GM18868 (cell line): ENCODE data around the gene LSM6.
A peak's percentile ranks its signal among the peaks of the same experiment; 100 is the strongest.

ENCODE experiments used
- ATAC-seq: cut with Tn5 transposase; IDR thresholded peaks from one replicate; pipeline ENCODE4 v1.9.1; 2021; ENCODE audit warnings: mild to moderate bottlenecking, moderate library complexity; ENCODE audit not compliant: unreplicated experiment

LSM6 gene

GRCh38 chr4:146175541-146176453 lies at the start of gene LSM6:
Gene LSM6, plus strand, starts transcription at chr4:146175718. Its CDS starts 7,204 bp downstream, at chr4:146182922.
- peak; percentile 96 for ATAC-seq

- peak; percentile 100 for ATAC-seq
These were observed 43.1 kb upstream of the LSM6 start for GRCh38 chr4:146132445-146132844.

GRCh38 chr4:146134761-146135445 lies 40.6 kb upstream of the LSM6 start:
- no peak for ATAC-seq

GRCh38 chr4:146135941-146136340 lies 39.6 kb upstream of the LSM6 start:
- ATAC-seq = no peak

- ATAC-seq = no peak
These were observed 32.8 kb upstream of the LSM6 start for GRCh38 chr4:146142768-146143167.

GRCh38 chr4:146143888-146144287 lies 31.6 kb upstream of the LSM6 start:
- no peak for ATAC-seq

GRCh38 chr4:146146918-146147317 lies 28.6 kb upstream of the LSM6 start:
- no peak for ATAC-seq

GRCh38 chr4:146148021-146148420 lies 27.5 kb upstream of the LSM6 start:
- no peak for ATAC-seq

- ATAC-seq = no peak
These were observed 21.5 kb upstream of the LSM6 start for GRCh38 chr4:146154057-146154456.

GRCh38 chr4:146155152-146155724 lies 20.3 kb upstream of the LSM6 start:
- peak; percentile 45 for ATAC-seq

GRCh38 chr4:146158036-146158745 lies 17.3 kb upstream of the LSM6 start:
- no peak for ATAC-seq

- ATAC-seq = peak; percentile 83
These were observed 16.0 kb upstream of the LSM6 start for GRCh38 chr4:146159384-146160058.

GRCh38 chr4:146161243-146161642 lies 14.3 kb upstream of the LSM6 start:
- no peak for ATAC-seq

GRCh38 chr4:146165221-146165620 lies 10.3 kb upstream of the LSM6 start:
- no peak for ATAC-seq

GRCh38 chr4:146165840-146166239 lies 9.7 kb upstream of the LSM6 start:
- no peak for ATAC-seq

GRCh38 chr4:146170149-146170548 lies 5.4 kb upstream of the LSM6 start:
- ATAC-seq = no peak

GRCh38 chr4:146176891-146177290 lies 1.4 kb downstream of the LSM6 start:
- no peak for ATAC-seq

GRCh38 chr4:146178126-146178525 lies 2.6 kb downstream of the LSM6 start:
- no peak for ATAC-seq

GRCh38 chr4:146179784-146180370 lies 4.4 kb downstream of the LSM6 start:
- no peak for ATAC-seq

- peak; percentile 55 for ATAC-seq
These were observed 6.9 kb downstream of the LSM6 start for GRCh38 chr4:146182443-146182842.
